Stimulated activated CD4-positive, alpha-beta T cell treated with anti-CD3 and anti-CD28 coated beads, Interleukin-1b, Interleukin-23, amount 100 ng/mL, for 4 hours (primary cell): ENCODE measurements around the gene CAPN8.
"Not testable (repeated sequence)": the region's sequence is repeated elsewhere in the genome, so short reads cannot be mapped to it uniquely, and the experiment has no call there.

Experiments
- DNase-seq, 2 donors: peaks; one replicate each; pipeline ENCODE4 v3.0.0-alpha.2; 2020; ENCODE audit warnings: low read depth in 2 of 2

CAPN8 gene

DNA sequence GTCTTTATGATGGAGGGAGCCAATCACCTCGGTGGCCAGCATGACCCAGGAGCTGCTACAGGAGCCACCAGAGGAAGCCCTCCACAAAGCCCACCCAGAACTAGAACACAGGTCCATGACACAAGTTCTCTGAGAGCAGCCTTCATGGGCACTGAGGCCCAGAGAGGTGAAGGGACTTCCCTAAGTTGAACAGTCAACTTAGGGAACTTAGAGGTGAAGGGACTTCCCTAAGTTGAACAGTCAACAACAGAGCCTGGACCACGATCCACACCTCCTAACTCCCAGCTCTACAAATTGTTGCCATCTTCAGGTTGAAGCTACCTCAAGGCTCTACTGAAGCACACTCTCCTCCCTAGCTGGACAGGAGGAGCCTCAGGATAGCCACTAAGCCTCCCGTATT lies 139.5 kb downstream of the CAPN8 start:
- DNase-seq, result no peak

- DNase-seq, result no peak
Observed at GRCh38 chr1:223525546-223525945, 140.0 kb downstream of the CAPN8 start.

GRCh38 chr1:223524930-223525451 lies 140.5 kb downstream of the CAPN8 start:
- no peak for DNase-seq

- no peak for DNase-seq
Observed at GRCh38 chr1:223521150-223521549, 144.4 kb downstream of the CAPN8 start.

GRCh38 chr1:223520200-223520599 lies 145.3 kb downstream of the CAPN8 start:
- no peak for DNase-seq

- no peak for DNase-seq
Observed at GRCh38 chr1:223519116-223519515, 146.4 kb downstream of the CAPN8 start.

GRCh38 chr1:223518553-223518952 lies 146.9 kb downstream of the CAPN8 start:
- DNase-seq, result not testable (repeated sequence)

DNA sequence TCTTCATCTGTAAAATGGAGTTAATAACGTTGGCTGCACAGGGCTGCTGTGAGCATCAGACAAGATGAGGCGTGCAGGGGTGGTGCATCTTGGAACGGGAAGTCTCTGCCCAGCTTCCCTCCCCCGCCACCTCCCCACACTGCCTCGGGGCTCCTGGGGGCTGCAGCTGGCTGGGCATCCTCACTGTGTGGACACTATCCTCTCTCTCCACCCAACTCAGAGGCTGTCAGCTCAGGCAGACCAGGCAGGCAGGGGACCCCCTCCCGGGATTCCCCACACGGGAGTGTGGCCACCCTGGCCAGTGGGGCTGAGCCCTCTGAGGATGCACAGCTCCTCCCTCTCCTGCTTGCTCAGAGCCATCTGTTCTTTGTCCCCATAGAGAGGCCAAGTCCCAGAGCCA lies 149.6 kb downstream of the CAPN8 start:
- no peak for DNase-seq

- no peak for DNase-seq
Observed at GRCh38 chr1:223515421-223515820, 150.1 kb downstream of the CAPN8 start.

DNA sequence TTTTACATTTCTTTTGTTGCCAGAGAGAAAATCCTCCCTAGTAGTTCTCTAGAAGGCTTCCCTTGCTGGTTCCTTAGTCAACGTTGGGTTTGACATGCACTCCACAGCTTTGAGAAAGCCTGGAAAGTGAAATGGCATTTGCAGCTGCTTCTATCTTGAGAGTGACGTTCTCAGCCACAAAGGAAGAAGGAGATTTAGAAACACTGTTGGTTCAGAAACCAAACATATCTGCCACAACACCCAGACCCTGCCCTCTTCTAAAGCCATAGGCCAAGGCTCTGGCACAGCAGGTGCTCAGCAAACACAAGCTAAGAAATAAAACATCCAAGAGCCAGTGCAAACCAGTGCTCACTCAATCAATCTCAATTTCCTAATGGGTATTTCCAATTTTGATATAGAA lies 150.9 kb downstream of the CAPN8 start:
- DNase-seq, result no peak

- DNase-seq, result no peak
Observed at GRCh38 chr1:223513309-223513708, 152.2 kb downstream of the CAPN8 start.

DNA sequence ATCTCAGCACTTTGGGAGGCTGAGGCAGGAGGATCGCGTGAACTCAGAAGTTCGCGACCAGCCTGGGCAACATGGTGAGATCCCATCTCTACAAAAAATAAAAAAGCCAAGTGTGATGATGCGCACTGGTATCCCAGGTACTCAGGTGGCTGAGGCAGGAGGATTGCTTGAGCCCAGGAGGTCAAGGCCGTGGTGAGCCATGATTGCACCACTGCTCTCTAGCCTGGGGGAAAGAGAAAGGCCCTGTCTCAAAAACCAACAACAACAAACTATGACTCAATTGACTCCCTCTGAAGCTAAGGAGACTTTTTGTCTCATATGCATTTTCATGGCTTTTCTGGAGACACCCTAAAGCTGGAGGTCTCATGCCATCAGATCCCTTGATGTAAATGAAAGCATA lies 153.4 kb downstream of the CAPN8 start:
- DNase-seq, result no peak

DNA sequence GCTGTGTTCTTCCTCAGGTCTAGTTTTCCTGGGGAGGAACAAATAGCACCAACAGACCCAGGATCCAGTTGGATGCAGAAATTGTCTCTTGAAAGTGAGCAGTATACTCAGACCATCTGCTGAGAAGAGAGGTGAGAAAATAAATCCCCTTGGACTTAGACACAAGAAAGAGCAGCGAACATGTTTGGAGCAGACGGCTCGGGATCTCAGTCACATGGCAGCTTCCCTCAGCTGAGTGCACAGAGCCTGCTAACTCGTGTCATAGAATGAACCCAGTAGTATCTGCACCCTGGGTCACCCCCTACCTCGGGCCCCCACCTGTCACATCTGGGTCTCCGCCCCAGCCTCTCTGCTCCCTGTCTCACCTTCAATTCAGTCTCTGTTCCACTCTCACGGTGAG lies 156.7 kb downstream of the CAPN8 start:
- DNase-seq, result no peak

DNA sequence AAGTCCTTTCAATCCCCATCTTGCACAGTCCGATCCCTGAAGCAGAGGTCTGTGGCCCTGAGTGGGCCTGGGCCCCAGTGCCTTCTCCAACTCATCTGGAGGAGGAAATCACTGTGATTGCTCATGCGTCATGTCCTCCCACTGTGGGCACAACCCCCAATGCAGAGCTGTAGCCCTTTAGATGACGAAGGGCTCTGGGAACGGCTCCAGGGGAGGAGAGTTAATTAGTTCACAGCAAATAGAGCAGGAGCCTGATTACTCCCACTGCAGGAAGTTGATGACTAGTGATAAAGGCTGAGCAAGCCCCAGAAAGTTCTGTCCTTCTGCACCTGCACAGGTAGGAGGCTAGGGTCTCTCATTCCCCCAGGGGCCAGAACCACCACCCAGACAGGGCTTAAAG lies 160.8 kb downstream of the CAPN8 start:
- no peak for DNase-seq

DNA sequence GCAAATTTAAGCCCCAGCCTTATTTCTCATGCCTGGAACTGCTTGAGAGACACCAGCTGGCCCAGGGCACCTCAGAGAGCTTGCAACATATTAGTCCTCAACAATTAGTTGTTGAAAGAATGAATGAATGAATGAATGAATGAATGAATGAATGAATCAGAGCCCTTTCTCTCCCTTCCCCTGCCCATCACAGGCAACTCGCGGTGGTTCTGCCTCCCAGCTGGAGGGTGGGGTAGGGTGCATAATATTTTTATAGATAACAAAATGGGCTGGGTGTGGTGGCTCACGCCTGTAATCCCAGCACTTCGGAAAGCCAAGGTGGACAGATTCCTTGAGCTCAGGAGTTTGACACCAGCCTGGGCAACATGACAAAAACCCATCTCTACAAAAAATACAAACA lies 162.2 kb downstream of the CAPN8 start:
- no peak for DNase-seq

DNA sequence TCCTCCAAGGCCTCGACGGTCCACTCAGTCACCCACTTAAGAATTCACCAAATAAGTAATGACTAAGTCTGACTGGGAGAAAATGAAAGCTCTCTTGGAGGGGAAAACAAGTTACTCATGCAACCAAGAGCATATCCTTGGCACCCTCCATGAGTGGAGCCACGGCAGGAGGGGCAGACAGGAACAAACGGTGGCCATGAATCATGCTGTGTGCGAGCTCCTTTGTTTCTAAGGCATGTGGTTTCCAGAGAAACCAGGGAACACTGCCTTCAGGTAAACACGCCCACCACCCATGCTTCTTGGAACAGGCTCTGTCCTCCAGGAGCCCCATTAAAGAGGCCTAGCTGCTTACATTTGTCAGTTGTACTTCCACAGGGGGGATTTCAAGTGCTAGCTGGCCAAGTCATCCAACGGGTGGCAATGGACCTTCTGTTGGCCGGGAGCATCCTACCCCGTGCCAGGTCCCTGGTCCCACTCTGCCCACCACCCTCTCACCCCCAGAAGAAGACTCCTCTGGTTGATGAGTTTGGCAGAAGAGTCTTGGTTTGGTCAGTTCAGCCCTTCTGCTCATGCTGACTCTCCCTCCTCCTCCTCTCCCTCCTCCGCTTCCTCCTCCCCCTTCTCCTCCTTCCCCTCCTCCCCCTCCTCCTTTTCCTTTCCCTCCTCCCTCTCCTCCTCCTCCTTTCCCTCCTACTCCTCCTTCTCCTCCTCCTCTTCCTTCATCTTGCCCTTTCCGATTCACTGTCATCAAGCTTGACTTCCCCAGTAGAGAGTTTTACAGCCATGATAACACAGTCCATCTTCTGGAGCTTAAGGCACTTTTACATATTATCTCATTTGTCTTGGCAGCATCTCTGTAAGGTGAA lies 164.7 kb downstream of the CAPN8 start:
- DNase-seq, result no peak

GRCh38 chr1:223496883-223497282 lies 168.6 kb downstream of the CAPN8 start:
- DNase-seq, result no peak

GRCh38 chr1:223494926-223495645 lies 170.4 kb downstream of the CAPN8 start:
- DNase-seq, result no peak

- no peak for DNase-seq
Observed at GRCh38 chr1:223492044-223492443, 173.5 kb downstream of the CAPN8 start.
